Measurements from ENCODE around the gene DUSP11.

DUSP11 gene

GRCh38 chr2:73716543-73717250 is 63.2 kb downstream of the DUSP11 start:
- DNase-seq: no peak

DNA sequence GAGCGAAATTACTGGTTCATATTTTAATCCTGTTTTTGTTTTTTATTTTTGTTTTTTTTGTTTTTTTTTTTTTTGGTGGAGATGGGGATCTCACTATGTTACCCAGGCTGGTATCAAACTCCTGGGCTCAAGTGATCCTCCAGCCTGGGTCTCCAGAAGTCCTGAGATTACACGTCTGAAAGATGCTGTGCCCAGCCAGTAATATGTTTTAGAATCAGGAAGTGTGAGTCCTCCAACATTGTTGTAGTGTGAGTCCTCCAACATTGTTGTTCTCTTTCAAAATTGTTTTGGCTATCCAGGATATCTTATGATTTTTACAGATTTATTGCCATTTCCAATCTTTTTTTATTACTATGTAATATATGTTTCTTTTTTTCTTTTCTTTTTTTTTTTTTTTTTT is 65.8 kb downstream of the DUSP11 start:
- DNase-seq: no peak
